ENCODE results near the gene SLC25A48. TPM values are rescaled to one million over a fixed set of nuclear protein-coding genes. Genes with fewer than 3 reads are reported as not detected.

The SLC25A48 gene
- polyA plus RNA-seq, 1 donor (not counting 4 experiments of a cell fraction or from before 2014, with no cell fraction given) = not detected

- H3K27me3 ChIP-seq (ENCODE audit: control insufficient read depth, extremely low read depth, insufficient read depth, low read length) = no peaks in the 10 kb centered on the region
- dilution Hi-C loops (cut with MboI; ENCODE audit: extremely low pct_ligation_motif_present, low sequenced_read_pairs) = no loop called here
Observed at GRCh38 chr5:135813758-135814157, 20.7 kb upstream of the SLC25A48 start.

GRCh38 chr5:135814316-135814715, 20.1 kb upstream of the SLC25A48 start:
- Histone ChIP-seq H3K27ac (ENCODE audit: control insufficient read depth, insufficient read depth, low read length) (no peak overlapping the region), H3K9me3 (ENCODE audit: control insufficient read depth, low read depth, low read length) (no peaks in the 10 kb centered on the region), H4K20me1 (ENCODE audit: control insufficient read depth, extremely low read depth, insufficient read depth, low read length) (no peaks in the 10 kb centered on the region), H3K9ac (ENCODE audit: control insufficient read depth, extremely low read depth, insufficient read depth, low read length) (no peak overlapping the region), H3K4me3 (ENCODE audit: control insufficient read depth in 2 of 3, extremely low read depth in 1 of 3, insufficient read depth in 2 of 3, low read depth in 1 of 3, low read length in 3 of 3) (no peak overlapping the region), H3K27me3 (ENCODE audit: control insufficient read depth, extremely low read depth, insufficient read depth, low read length) (no peaks in the 10 kb centered on the region), H3K36me3 (ENCODE audit: control insufficient read depth in 2 of 2, extremely low read depth in 1 of 2, insufficient read depth in 2 of 2, low read length in 2 of 2) (no peaks in the 10 kb centered on the region), H3K4me1 (ENCODE audit: control insufficient read depth, extremely low read depth, insufficient read depth, low read length) (no peaks in the 10 kb centered on the region), H3K4me2 (ENCODE audit: control insufficient read depth, extremely low read depth, insufficient read depth, low read depth, low read length) (no peak overlapping the region), H3K79me2 (ENCODE audit: control insufficient read depth, insufficient read depth, low read length) (no peaks in the 10 kb centered on the region), H2AFZ (ENCODE audit: control insufficient read depth, low read length) (no peak overlapping the region), H3K9me1 (ENCODE audit: control insufficient read depth, extremely low read depth, insufficient read depth, low read length) (no peaks in the 10 kb centered on the region)
- FAIRE-seq (no peak), DNase-seq (ENCODE audit: low read depth, low spot score) (no peak)
- dilution Hi-C loops (cut with MboI; ENCODE audit: extremely low pct_ligation_motif_present, low sequenced_read_pairs) = no loop called here
- no peak for TF ChIP-seq CTCF (optimal IDR thresholded peaks at IDR 0.05 in 1 of 3, IDR thresholded peaks at IDR 0.05 in 1 of 3, conservative IDR thresholded peaks at IDR 0.05 in 1 of 3; ENCODE audit: extremely low read depth in 1 of 3, insufficient read depth in 2 of 3, low read length in 3 of 3)
- TF ChIP-seq EZH2 (IDR thresholded peaks at IDR 0.05; ENCODE audit: low read length) = no peak

More at GRCh38 chr5:135813758-135814157, 20.7 kb upstream of the SLC25A48 start:
- Histone ChIP-seq H3K27ac (ENCODE audit: control insufficient read depth, insufficient read depth, low read length) (no peak overlapping the region), H4K20me1 (ENCODE audit: control insufficient read depth, extremely low read depth, insufficient read depth, low read length) (no peaks in the 10 kb centered on the region), H3K9me1 (ENCODE audit: control insufficient read depth, extremely low read depth, insufficient read depth, low read length) (no peaks in the 10 kb centered on the region), H3K79me2 (ENCODE audit: control insufficient read depth, insufficient read depth, low read length) (no peaks in the 10 kb centered on the region), H3K9ac (ENCODE audit: control insufficient read depth, extremely low read depth, insufficient read depth, low read length) (no peak overlapping the region), H2AFZ (ENCODE audit: control insufficient read depth, low read length) (no peak overlapping the region), H3K36me3 (ENCODE audit: control insufficient read depth in 2 of 2, extremely low read depth in 1 of 2, insufficient read depth in 2 of 2, low read length in 2 of 2) (no peaks in the 10 kb centered on the region), H3K4me1 (ENCODE audit: control insufficient read depth, extremely low read depth, insufficient read depth, low read length) (no peaks in the 10 kb centered on the region), H3K4me3 (ENCODE audit: control insufficient read depth in 2 of 3, extremely low read depth in 1 of 3, insufficient read depth in 2 of 3, low read depth in 1 of 3, low read length in 3 of 3) (no peak overlapping the region), H3K9me3 (ENCODE audit: control insufficient read depth, low read depth, low read length) (no peaks in the 10 kb centered on the region), H3K4me2 (ENCODE audit: control insufficient read depth, extremely low read depth, insufficient read depth, low read depth, low read length) (no peak overlapping the region)
- DNase-seq (ENCODE audit: low read depth, low spot score) (no peak), FAIRE-seq (no peak)
- TF ChIP-seq EZH2 (IDR thresholded peaks at IDR 0.05; ENCODE audit: low read length) (no peak), CTCF (optimal IDR thresholded peaks at IDR 0.05 in 1 of 3, IDR thresholded peaks at IDR 0.05 in 1 of 3, conservative IDR thresholded peaks at IDR 0.05 in 1 of 3; ENCODE audit: extremely low read depth in 1 of 3, insufficient read depth in 2 of 3, low read length in 3 of 3) (no peak)

All from keratinocyte (primary cell).